ENCODE results near the gene MITF.
"Not testable (repeated sequence)": the region's sequence is repeated elsewhere in the genome, so short reads cannot be mapped to it uniquely, and the experiment has no call there.

The MITF gene

GRCh38 chr3:69900331-69900730 lies 161.1 kb downstream of the MITF start:
- H3K4me3 ChIP-seq (ENCODE audit: low read depth, low read length), result no peak overlapping the region
- TF ChIP-seq CTCF (IDR thresholded peaks at IDR 0.05; ENCODE audit: low read depth, low read length), result no peak
- no peaks in the 10 kb centered on the region for H3K9me3 ChIP-seq
- H3K36me3 ChIP-seq, result no peaks in the 10 kb centered on the region
- no peaks in the 10 kb centered on the region for H3K4me1 ChIP-seq
- DNase-seq, result no peak
- H3K27me3 ChIP-seq, result no peaks in the 10 kb centered on the region

GRCh38 chr3:69901802-69902201 lies 162.5 kb downstream of the MITF start:
- Histone ChIP-seq H3K36me3 (no peaks in the 10 kb centered on the region), H3K9me3 (no peaks in the 10 kb centered on the region), H3K4me3 (ENCODE audit: low read depth, low read length) (no peak overlapping the region), H3K4me1 (no peaks in the 10 kb centered on the region), H3K27me3 (no peaks in the 10 kb centered on the region)
- TF ChIP-seq CTCF (IDR thresholded peaks at IDR 0.05; ENCODE audit: low read depth, low read length), result no peak
- no peak for DNase-seq

- Histone ChIP-seq H3K36me3 (no peaks in the 10 kb centered on the region), H3K4me1 (no peaks in the 10 kb centered on the region), H3K27me3 (no peaks in the 10 kb centered on the region), H3K9me3 (no peaks in the 10 kb centered on the region), H3K4me3 (ENCODE audit: low read depth, low read length) (no peak overlapping the region)
- no peak for DNase-seq
- no peak for TF ChIP-seq CTCF (IDR thresholded peaks at IDR 0.05; ENCODE audit: low read depth, low read length)
These were observed 163.1 kb downstream of the MITF start for GRCh38 chr3:69902386-69902785.

- Histone ChIP-seq H3K36me3 (no peaks in the 10 kb centered on the region), H3K4me3 (ENCODE audit: low read depth, low read length) (no peak overlapping the region), H3K27me3 (no peaks in the 10 kb centered on the region), H3K9me3 (no peaks in the 10 kb centered on the region), H3K4me1 (no peaks in the 10 kb centered on the region)
- no peak for DNase-seq
- TF ChIP-seq CTCF (IDR thresholded peaks at IDR 0.05; ENCODE audit: low read depth, low read length), result no peak
These were observed 167.2 kb downstream of the MITF start for GRCh38 chr3:69906351-69906966.

GRCh38 chr3:69907554-69907953 lies 168.3 kb downstream of the MITF start:
- Histone ChIP-seq H3K4me3 (ENCODE audit: low read depth, low read length) (no peak overlapping the region), H3K9me3 (no peaks in the 10 kb centered on the region), H3K27me3 (no peaks in the 10 kb centered on the region), H3K4me1 (no peaks in the 10 kb centered on the region), H3K36me3 (no peaks in the 10 kb centered on the region)
- no peak for DNase-seq
- no peak for TF ChIP-seq CTCF (IDR thresholded peaks at IDR 0.05; ENCODE audit: low read depth, low read length)

GRCh38 chr3:69909859-69910258 lies 170.6 kb downstream of the MITF start:
- H3K4me1 ChIP-seq; DNase-seq; H3K4me3 ChIP-seq (ENCODE audit: low read depth, low read length); H3K9me3 ChIP-seq; H3K27me3 ChIP-seq; H3K36me3 ChIP-seq: not testable (repeated sequence)

- Histone ChIP-seq H3K36me3 (no peaks in the 10 kb centered on the region), H3K4me1 (no peaks in the 10 kb centered on the region), H3K27me3 (no peaks in the 10 kb centered on the region), H3K9me3 (no peaks in the 10 kb centered on the region), H3K4me3 (ENCODE audit: low read depth, low read length) (no peak overlapping the region)
- TF ChIP-seq CTCF (IDR thresholded peaks at IDR 0.05; ENCODE audit: low read depth, low read length), result no peak
- no peak for DNase-seq
These were observed 174.2 kb downstream of the MITF start for GRCh38 chr3:69913422-69913821.

Measured in BE2C (cell line).